Measurements from ENCODE around the gene SH3RF3. TPM values are rescaled to one million over a fixed set of nuclear protein-coding genes. Genes with fewer than 3 reads are reported as not detected.

Gene SH3RF3
- total RNA-seq, 1 experiment from 2014 or later = 1.0 TPM

DNA sequence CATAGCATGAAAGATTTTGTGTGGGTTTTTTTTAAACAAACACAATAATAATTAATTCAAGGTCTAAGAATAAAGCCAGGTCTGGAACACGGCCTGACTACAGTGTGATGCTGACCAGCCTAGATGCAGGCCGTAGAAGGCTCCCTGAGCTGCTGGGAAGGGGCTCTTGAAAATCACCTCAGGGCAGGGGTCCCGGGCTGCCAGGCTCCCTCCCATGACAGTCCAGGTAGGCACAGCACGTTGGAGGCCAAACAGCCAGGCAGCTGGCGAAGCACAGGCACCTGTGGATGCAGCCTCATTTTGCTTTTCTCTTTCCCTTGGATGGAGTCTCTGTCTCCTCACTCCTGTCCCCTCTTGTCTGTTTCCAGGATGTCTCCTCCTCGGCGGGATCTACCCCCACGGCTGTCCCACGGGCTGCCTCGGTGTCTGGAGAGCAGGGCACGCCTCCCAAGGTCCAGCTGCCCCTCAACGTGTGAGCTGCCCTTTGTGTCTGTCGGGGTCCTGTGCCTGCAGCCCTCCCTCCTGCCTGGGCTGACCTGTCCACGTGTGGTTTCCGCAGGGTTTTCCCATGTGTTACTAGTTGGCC, 290.3 kb downstream of the SH3RF3 start (continued):
- TF ChIP-seq, protein P1, sequence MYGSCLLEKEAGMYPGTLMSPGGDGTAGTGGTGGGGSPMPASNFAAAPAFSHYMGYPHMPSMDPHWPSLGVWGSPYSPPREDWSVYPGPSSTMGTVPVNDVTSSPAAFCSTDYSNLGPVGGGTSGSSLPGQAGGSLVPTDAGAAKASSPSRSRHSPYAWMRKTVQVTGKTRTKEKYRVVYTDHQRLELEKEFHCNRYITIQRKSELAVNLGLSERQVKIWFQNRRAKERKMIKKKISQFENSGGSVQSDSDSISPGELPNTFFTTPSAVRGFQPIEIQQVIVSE (CRISPR knock-in tag; IDR thresholded peaks at IDR 0.05; ENCODE audit: borderline replicate concordance) = no peak
- TF ChIP-seq NR2C2 (CRISPR knock-in tag; IDR thresholded peaks at IDR 0.05) = no peak

- TF ChIP-seq NFYB (CRISPR knock-in tag; conservative IDR thresholded peaks at IDR 0.05; ENCODE audit: low read depth) = no peak
- TF ChIP-seq CREM (CRISPR knock-in tag; IDR thresholded peaks at IDR 0.05) = no peak
- TF ChIP-seq HMGXB4 (CRISPR knock-in tag; IDR thresholded peaks at IDR 0.05) = no peak
- no peak for TF ChIP-seq ZNF423 (CRISPR knock-in tag; IDR thresholded peaks at IDR 0.05)
- TF ChIP-seq CREB1 (CRISPR knock-in tag; IDR thresholded peaks at IDR 0.05) = no peak
- no peak for TF ChIP-seq ARID4B (CRISPR knock-in tag; IDR thresholded peaks at IDR 0.05; ENCODE audit: borderline replicate concordance)
- TF ChIP-seq CBFB (CRISPR knock-in tag; IDR thresholded peaks at IDR 0.05; ENCODE audit: low read depth) = no peak
- no peak for TF ChIP-seq ZSCAN18 (CRISPR knock-in tag; IDR thresholded peaks at IDR 0.05)
- TF ChIP-seq SMAD3 (CRISPR knock-in tag; IDR thresholded peaks at IDR 0.05; ENCODE audit: borderline replicate concordance) = no peak
- no peak for TF ChIP-seq ELF4 (CRISPR knock-in tag; IDR thresholded peaks at IDR 0.05; ENCODE audit: low read depth)
- no peak for TF ChIP-seq NR2C2 (CRISPR knock-in tag; IDR thresholded peaks at IDR 0.05)
- no peak for TF ChIP-seq USF2 (CRISPR knock-in tag; IDR thresholded peaks at IDR 0.05)
- TF ChIP-seq ZNF121 (CRISPR knock-in tag; IDR thresholded peaks at IDR 0.05) = no peak
- Mint-ChIP-seq H3K27ac (no peak overlapping the region), H3K27me3 (ENCODE audit: low read depth) (no peaks in the 10 kb centered on the region), H3K4me1 (peaks cover 7% of the 10 kb centered on the region), H3K4me3 (no peak overlapping the region), H3K9me3 (no peaks in the 10 kb centered on the region), H3K36me3 (no peaks in the 10 kb centered on the region)
- DNase-seq (ENCODE audit: low spot score) (no peak), ATAC-seq (no peak)
- ChIA-PET CTCF (interaction anchor here (0.9 kb wide), 1 partner anchor 90 kb away, joined by 5 read pairs; no protein-coding TSS in a partner anchor), POLR2A (no interaction called here)
Measured at GRCh38 chr2:109419960-109420370, 291.0 kb downstream of the SH3RF3 start.

- no peak for ATAC-seq
- TF ChIP-seq MYBL2 (CRISPR knock-in tag; IDR thresholded peaks at IDR 0.05) (no peak), OVOL2 (CRISPR knock-in tag; IDR thresholded peaks at IDR 0.05; ENCODE audit: borderline replicate concordance) (no peak), GTF2I (CRISPR knock-in tag; conservative IDR thresholded peaks at IDR 0.05) (no peak), ZNF121 (CRISPR knock-in tag; IDR thresholded peaks at IDR 0.05) (no peak), E2F4 (CRISPR knock-in tag; IDR thresholded peaks at IDR 0.05; ENCODE audit: borderline replicate concordance, low read depth) (no peak), GRHL2 (CRISPR knock-in tag; IDR thresholded peaks at IDR 0.05; ENCODE audit: insufficient replicate concordance, severe bottlenecking) (no peak), NFE2L1 (CRISPR knock-in tag; IDR thresholded peaks at IDR 0.05) (no peak), IRF2 (CRISPR knock-in tag; IDR thresholded peaks at IDR 0.05; ENCODE audit: borderline replicate concordance, low read depth) (no peak)
- TF ChIP-seq, protein P2, sequence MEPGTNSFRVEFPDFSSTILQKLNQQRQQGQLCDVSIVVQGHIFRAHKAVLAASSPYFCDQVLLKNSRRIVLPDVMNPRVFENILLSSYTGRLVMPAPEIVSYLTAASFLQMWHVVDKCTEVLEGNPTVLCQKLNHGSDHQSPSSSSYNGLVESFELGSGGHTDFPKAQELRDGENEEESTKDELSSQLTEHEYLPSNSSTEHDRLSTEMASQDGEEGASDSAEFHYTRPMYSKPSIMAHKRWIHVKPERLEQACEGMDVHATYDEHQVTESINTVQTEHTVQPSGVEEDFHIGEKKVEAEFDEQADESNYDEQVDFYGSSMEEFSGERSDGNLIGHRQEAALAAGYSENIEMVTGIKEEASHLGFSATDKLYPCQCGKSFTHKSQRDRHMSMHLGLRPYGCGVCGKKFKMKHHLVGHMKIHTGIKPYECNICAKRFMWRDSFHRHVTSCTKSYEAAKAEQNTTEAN (CRISPR knock-in tag; IDR thresholded peaks at IDR 0.05) = no peak
Measured at GRCh38 chr2:109421101-109421500, 292.1 kb downstream of the SH3RF3 start.

More at GRCh38 chr2:109421101-109421500, 292.1 kb downstream of the SH3RF3 start:
- Mint-ChIP-seq H3K27ac (no peak overlapping the region), H3K9me3 (no peaks in the 10 kb centered on the region), H3K4me3 (no peak overlapping the region), H3K36me3 (no peaks in the 10 kb centered on the region), H3K27me3 (ENCODE audit: low read depth) (no peaks in the 10 kb centered on the region), H3K4me1 (no peaks in the 10 kb centered on the region)
- DNase-seq (ENCODE audit: low spot score) = no peak
- ChIA-PET POLR2A (no interaction called here), CTCF (interaction anchor here (0.9 kb wide), 1 partner anchor 89 kb away, joined by 3 read pairs; no protein-coding TSS in a partner anchor)

Measured in WTC11 (cell line).